ENCODE results near the gene BCL6B.
"Not testable (repeated sequence)": the region's sequence is repeated elsewhere in the genome, so short reads cannot be mapped to it uniquely, and the experiment has no call there.

BCL6B gene

GRCh38 chr17:7022781-7023571 is at the start of gene BCL6B:
BCL6B (plus strand) TSS chr17:7023050; CDS start chr17:7023672, 622 bp downstream.
- H3K27ac ChIP-seq: peak within 1 kb of the TSS; percentile 77
- H3K9me3 ChIP-seq: no peaks in the 10 kb centered on the region
- no peaks in the 10 kb centered on the region for H4K20me1 ChIP-seq
- H3K4me3 ChIP-seq: peak within 1 kb of the TSS; percentile 61
- H3K36me3 ChIP-seq: 0 out of 2 replicates have a peak, but pooled peaks cover 4% of the 10 kb centered on the region
- peaks cover 70% of the 10 kb centered on the region for H3K4me1 ChIP-seq
- H3K9ac ChIP-seq: peak within 1 kb of the TSS; percentile 72
- peak within 1 kb of the TSS; percentile 81 for H3K4me2 ChIP-seq
- no peak for TF ChIP-seq Cebpa-rat (IDR thresholded peaks at IDR 0.05)
- peaks cover 32% of the 10 kb centered on the region for H3K27me3 ChIP-seq

GRCh38 chr17:6979440-6979839 is 43.4 kb upstream of the BCL6B start:
- not testable (repeated sequence) for H3K36me3 ChIP-seq, H3K27me3 ChIP-seq, H3K27ac ChIP-seq, H3K9ac ChIP-seq, H3K4me3 ChIP-seq, H4K20me1 ChIP-seq
- H3K9me3 ChIP-seq: peaks cover 15% of the 10 kb centered on the region
- H3K4me2 ChIP-seq: 0 out of 2 replicates have a peak overlapping the region, but pooled peaks have one; percentile 39
- peaks cover 63% of the 10 kb centered on the region for H3K4me1 ChIP-seq

- peak overlapping the region; percentile 27; the same call in 1 of the 2 replicates for H3K9ac ChIP-seq
- H4K20me1 ChIP-seq: no peaks in the 10 kb centered on the region
- peak overlapping the region; percentile 84 for H3K4me2 ChIP-seq
- H3K9me3 ChIP-seq: peaks cover 15% of the 10 kb centered on the region
- H3K4me1 ChIP-seq: peaks cover 63% of the 10 kb centered on the region
- TF ChIP-seq Cebpa-rat (IDR thresholded peaks at IDR 0.05): no peak
- peak overlapping the region; percentile 40 for H3K4me3 ChIP-seq
- 0 out of 2 replicates have a peak overlapping the region, but pooled peaks have one; percentile 27 for H3K27ac ChIP-seq
- H3K27me3 ChIP-seq: no peaks in the 10 kb centered on the region
- no peaks in the 10 kb centered on the region for H3K36me3 ChIP-seq
Observed at GRCh38 chr17:6981426-6981825, 41.4 kb upstream of the BCL6B start.

GRCh38 chr17:6985266-6985665 is 37.6 kb upstream of the BCL6B start:
- no peak for TF ChIP-seq Cebpa-rat (IDR thresholded peaks at IDR 0.05)
- Histone ChIP-seq H3K27me3 (no peaks in the 10 kb centered on the region), H3K27ac (no peak overlapping the region), H3K9ac (no peak overlapping the region), H3K4me3 (no peak overlapping the region), H3K4me2 (no peak overlapping the region), H4K20me1 (no peaks in the 10 kb centered on the region), H3K9me3 (peaks cover 15% of the 10 kb centered on the region), H3K36me3 (no peaks in the 10 kb centered on the region), H3K4me1 (peaks cover 42% of the 10 kb centered on the region)

GRCh38 chr17:6986676-6987075 is 36.2 kb upstream of the BCL6B start:
- no peak overlapping the region for H3K9ac ChIP-seq
- H3K27me3 ChIP-seq: no peaks in the 10 kb centered on the region
- H3K4me2 ChIP-seq: no peak overlapping the region
- no peak overlapping the region for H3K4me3 ChIP-seq
- H3K4me1 ChIP-seq: peaks cover 28% of the 10 kb centered on the region
- no peak overlapping the region for H3K27ac ChIP-seq
- H3K36me3 ChIP-seq: no peaks in the 10 kb centered on the region
- no peaks in the 10 kb centered on the region for H4K20me1 ChIP-seq
- TF ChIP-seq Cebpa-rat (IDR thresholded peaks at IDR 0.05): no peak
- peaks cover 12% of the 10 kb centered on the region; the same call in 1 of the 2 replicates for H3K9me3 ChIP-seq

GRCh38 chr17:6989779-6990178 is 33.1 kb upstream of the BCL6B start:
- no peak overlapping the region for H3K4me2 ChIP-seq
- H3K4me1 ChIP-seq: peaks cover 18% of the 10 kb centered on the region
- H3K27ac ChIP-seq: no peak overlapping the region
- TF ChIP-seq Cebpa-rat (IDR thresholded peaks at IDR 0.05): no peak
- 0 out of 2 replicates have a peak, but pooled peaks cover under 1% of the 10 kb centered on the region for H3K36me3 ChIP-seq
- H3K27me3 ChIP-seq: no peaks in the 10 kb centered on the region
- H3K9ac ChIP-seq: no peak overlapping the region
- no peak overlapping the region for H3K4me3 ChIP-seq
- peaks cover 12% of the 10 kb centered on the region; the same call in 1 of the 2 replicates for H3K9me3 ChIP-seq
- no peaks in the 10 kb centered on the region for H4K20me1 ChIP-seq

- H3K4me3 ChIP-seq, H3K9ac ChIP-seq, H4K20me1 ChIP-seq, H3K27me3 ChIP-seq: not testable (repeated sequence)
- Histone ChIP-seq H3K4me1 (peaks cover 24% of the 10 kb centered on the region), H3K9me3 (peaks cover 10% of the 10 kb centered on the region; the same call in 1 of the 2 replicates), H3K4me2 (peak overlapping the region; percentile 38), H3K36me3 (peaks cover 35% of the 10 kb centered on the region), H3K27ac (0 out of 2 replicates have a peak overlapping the region, but pooled peaks have one; percentile 7)
Observed at GRCh38 chr17:6993613-6994056, 29.2 kb upstream of the BCL6B start.

GRCh38 chr17:6994118-6994598 is 28.7 kb upstream of the BCL6B start:
- H4K20me1 ChIP-seq: no peaks in the 10 kb centered on the region
- H3K9me3 ChIP-seq: peaks cover 5% of the 10 kb centered on the region; the same call in 1 of the 2 replicates
- peaks cover 40% of the 10 kb centered on the region for H3K36me3 ChIP-seq
- H3K9ac ChIP-seq: no peak overlapping the region; the same call in 1 of the 2 replicates
- H3K4me3 ChIP-seq: no peak overlapping the region
- H3K4me2 ChIP-seq: peak overlapping the region; percentile 38
- no peaks in the 10 kb centered on the region for H3K27me3 ChIP-seq
- H3K4me1 ChIP-seq: peaks cover 24% of the 10 kb centered on the region
- H3K27ac ChIP-seq: 0 out of 2 replicates have a peak overlapping the region, but pooled peaks have one; percentile 7
- no peak for TF ChIP-seq Cebpa-rat (IDR thresholded peaks at IDR 0.05)

GRCh38 chr17:6994666-6995256 is 28.1 kb upstream of the BCL6B start:
- Histone ChIP-seq H3K9me3 (no peaks in the 10 kb centered on the region), H3K27me3 (no peaks in the 10 kb centered on the region), H3K4me2 (peak overlapping the region; percentile 38; the same call in 1 of the 2 replicates), H3K27ac (no peak overlapping the region), H4K20me1 (no peaks in the 10 kb centered on the region; the same call in 1 of the 2 replicates), H3K36me3 (peaks cover 46% of the 10 kb centered on the region), H3K9ac (no peak overlapping the region), H3K4me1 (peaks cover 24% of the 10 kb centered on the region), H3K4me3 (no peak overlapping the region)
- no peak for TF ChIP-seq Cebpa-rat (IDR thresholded peaks at IDR 0.05)

All from BLaER1 (cell line).